Hematopoietic multipotent progenitor cell treated with erythropoietin and hydrocortisone succinate and interleukin-3 and kit ligand, for 8 days (in vitro differentiated cells): ENCODE results near the gene PSMD4.
"Not testable (repeated sequence)": the region's sequence is repeated elsewhere in the genome, so short reads cannot be mapped to it uniquely, and the experiment has no call there.

Experiments used
- DNase-seq: peaks from one replicate; pipeline ENCODE4 v3.0.0-alpha.2; 2015

The PSMD4 gene

GRCh38 chr1:151275341-151275740, 20.8 kb downstream of the PSMD4 start:
- DNase-seq = not testable (repeated sequence)

DNA sequence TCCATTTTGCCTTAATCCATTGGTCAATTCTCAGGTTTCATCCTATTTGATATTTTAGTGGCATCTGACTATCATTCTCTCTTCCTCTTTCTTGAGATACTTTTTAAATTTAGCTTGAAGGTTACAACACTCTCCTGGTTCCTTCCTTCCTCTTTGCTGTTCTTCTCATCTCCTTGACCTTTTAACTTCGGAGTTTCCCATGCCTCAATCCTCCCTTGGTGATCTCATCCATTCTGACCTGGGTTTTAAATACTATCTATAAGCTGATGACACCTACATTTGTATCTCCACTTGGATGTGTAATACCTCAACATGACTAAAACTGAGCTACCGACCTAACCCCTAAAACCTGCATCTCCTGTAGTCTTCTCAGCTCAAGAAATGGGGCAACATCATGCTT, 22.7 kb downstream of the PSMD4 start:
- DNase-seq = no peak

- peak; percentile 99 for DNase-seq
Measured at GRCh38 chr1:151281225-151281968, 26.9 kb downstream of the PSMD4 start.

DNA sequence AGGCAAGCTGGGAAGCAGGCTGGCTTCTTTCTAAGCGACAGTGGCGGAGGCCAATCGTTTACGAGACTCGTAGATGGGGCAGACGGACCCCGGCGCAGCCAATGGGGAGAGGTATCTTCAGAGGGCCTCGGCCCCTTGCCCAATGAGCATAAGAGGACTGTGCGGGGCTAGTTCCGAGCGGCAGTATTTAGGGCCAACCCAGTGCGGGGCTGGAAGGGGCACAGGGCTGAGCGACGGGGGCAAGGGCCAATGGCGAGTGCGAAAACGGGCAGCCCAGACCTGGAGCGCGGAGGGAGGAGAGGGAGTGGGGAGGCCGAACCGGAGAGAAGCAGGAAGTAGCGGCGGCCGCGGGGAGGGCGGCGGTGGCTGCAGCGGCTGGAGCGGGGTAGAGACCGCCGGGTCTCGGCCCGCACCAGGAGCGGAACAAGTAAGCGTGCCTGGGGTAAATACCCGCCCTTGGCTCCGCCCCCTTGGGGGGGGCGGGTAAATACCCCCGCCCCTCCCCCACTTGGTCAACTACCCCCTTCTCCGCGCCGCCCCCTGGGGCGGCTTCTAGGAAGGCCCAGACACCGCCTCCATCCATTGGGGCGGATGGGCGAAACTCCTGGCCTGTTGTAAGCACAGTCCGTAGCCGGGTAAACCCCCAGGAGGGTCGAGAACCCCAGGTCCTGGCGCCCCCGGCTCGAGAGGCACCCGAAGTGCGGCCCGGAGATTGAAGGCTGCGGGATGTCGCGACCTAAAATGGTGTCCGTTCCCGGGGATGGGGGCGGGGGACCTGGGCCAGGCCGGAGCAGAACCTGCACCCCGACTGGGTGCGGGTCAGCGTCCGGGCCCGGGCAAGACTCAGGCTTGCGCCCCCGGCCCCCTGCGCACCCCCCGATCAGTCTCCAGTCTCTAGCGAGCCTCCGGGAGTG, 27.7 kb downstream of the PSMD4 start, which contains the start of gene ZNF687:
Gene ZNF687, plus strand, starts transcription at position 331 of the 914 bp plus-strand sequence. CDS start 3,993 bp downstream, outside the sequence.
- DNase-seq = peak; percentile 100

GRCh38 chr1:151282883-151283725, 28.6 kb downstream of the PSMD4 start:
- peak; percentile 36 for DNase-seq

- DNase-seq = no peak
Measured at GRCh38 chr1:151284013-151284577, 29.6 kb downstream of the PSMD4 start.

DNA sequence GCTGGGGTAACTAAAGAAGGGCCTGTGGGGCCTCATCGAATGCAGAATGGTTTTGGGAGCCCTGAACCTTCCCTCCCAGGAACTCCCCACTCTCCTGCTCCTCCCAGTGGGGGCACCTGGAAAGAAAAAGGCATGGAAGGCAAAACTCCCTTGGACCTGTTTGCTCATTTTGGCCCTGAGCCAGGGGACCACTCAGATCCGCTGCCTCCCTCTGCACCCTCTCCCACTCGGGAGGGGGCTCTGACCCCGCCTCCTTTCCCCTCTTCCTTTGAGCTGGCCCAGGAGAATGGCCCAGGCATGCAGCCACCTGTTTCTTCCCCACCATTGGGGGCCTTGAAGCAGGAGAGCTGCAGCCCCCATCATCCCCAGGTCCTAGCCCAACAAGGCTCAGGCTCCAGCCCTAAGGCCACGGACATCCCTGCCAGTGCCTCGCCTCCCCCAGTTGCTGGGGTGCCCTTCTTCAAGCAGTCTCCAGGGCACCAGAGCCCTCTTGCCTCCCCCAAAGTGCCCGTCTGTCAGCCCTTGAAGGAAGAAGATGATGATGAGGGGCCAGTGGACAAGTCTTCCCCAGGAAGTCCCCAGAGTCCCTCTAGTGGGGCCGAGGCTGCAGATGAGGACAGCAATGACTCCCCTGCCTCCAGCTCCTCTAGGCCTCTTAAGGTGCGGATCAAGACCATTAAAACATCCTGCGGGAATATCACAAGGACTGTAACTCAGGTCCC, 32.2 kb downstream of the PSMD4 start:
- no peak for DNase-seq

DNA sequence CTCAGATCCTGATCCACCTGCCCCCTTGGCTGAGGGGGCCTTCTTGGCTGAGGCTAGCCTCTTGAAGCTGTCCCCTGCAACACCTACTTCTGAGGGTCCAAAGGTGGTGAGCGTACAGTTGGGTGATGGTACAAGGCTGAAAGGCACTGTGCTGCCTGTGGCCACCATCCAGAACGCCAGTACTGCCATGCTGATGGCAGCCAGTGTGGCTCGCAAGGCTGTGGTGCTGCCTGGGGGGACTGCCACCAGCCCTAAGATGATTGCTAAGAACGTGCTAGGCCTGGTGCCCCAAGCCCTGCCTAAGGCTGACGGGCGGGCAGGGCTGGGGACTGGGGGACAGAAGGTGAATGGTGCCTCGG, 32.8 kb downstream of the PSMD4 start:
- DNase-seq = no peak

GRCh38 chr1:151287767-151288500, 33.4 kb downstream of the PSMD4 start:
- DNase-seq = no peak

DNA sequence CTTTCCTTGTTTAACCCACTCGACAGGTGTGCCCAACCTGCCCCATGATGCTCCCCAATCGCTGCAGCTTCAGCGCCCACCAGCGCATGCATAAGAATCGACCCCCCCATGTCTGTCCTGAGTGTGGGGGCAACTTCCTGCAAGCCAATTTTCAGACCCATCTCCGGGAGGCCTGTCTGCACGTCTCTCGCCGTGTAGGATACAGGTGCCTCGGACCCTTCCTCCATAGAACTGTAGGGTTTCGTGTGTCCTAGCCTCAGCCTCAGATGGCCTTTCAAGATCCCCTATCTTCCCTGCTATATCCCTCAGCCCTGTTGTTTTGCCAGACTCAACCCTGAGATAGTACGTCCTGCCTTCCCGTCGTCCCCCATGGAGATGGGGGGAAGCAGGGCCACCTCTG, 34.0 kb downstream of the PSMD4 start:
- no peak for DNase-seq

- no peak for DNase-seq
Measured at GRCh38 chr1:151289080-151289935, 34.8 kb downstream of the PSMD4 start.

- no peak for DNase-seq
Measured at GRCh38 chr1:151289991-151290708, 35.6 kb downstream of the PSMD4 start.

- DNase-seq = no peak
Measured at GRCh38 chr1:151290709-151291303, 36.3 kb downstream of the PSMD4 start.

DNA sequence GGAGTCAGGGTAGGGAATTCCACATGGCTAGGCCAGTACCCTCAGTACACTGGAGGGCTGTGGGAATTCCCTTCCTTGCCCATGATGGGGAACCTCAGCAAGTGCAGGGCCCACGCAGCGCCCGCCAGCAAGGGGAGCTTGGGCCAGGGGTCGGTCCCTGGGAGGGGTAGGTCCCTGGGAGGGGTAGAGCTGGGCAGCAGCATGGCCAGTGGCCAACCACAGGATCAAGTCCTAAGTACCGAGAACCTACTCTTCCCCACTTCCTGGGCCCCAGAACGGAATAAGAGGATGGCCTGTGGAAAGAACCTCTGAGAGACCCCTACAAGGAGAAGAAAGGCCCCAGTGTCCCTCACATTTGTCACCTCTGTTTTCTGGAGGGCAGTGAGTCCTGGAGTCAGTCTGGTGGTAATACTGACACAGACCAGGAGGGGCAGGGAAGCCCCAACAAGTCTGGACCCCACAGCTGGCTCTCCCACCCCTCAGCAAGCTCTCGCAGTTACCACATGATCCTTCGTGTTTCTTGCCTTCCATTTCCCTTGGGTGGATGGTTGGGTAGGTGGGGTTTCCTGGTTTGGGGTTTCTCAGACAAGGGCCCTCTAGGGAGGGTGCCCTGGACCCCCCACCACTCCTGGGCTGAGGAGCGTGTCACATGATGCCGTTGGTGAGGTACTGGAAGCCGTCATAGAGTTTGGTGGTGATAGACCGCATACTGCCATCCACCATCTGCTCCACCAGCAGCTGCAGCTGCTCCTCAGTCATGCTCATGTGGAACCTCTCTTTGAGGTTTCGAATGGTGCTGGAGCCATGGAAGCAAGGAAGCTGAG, 37.9 kb downstream of the PSMD4 start:
- DNase-seq = no peak

DNA sequence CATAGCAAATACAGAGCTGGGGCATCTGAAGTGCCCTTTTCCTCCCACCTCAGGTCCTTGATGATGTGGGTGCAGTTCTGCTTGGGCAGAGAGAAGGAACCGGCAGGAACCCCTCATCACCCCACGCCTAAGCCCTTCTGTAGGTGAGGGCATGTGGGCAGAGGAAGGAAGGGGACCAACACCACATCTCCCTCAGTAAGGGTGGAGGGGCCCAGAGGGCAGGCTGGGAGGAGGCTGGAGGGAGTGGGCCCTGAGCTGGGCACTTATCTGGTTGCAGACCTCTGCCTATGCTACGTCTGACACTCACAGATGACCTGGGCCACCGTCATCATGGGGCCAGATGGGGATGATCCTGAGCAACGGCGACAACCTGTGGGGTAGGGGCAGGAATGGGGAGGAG, 38.6 kb downstream of the PSMD4 start:
- DNase-seq = no peak

DNA sequence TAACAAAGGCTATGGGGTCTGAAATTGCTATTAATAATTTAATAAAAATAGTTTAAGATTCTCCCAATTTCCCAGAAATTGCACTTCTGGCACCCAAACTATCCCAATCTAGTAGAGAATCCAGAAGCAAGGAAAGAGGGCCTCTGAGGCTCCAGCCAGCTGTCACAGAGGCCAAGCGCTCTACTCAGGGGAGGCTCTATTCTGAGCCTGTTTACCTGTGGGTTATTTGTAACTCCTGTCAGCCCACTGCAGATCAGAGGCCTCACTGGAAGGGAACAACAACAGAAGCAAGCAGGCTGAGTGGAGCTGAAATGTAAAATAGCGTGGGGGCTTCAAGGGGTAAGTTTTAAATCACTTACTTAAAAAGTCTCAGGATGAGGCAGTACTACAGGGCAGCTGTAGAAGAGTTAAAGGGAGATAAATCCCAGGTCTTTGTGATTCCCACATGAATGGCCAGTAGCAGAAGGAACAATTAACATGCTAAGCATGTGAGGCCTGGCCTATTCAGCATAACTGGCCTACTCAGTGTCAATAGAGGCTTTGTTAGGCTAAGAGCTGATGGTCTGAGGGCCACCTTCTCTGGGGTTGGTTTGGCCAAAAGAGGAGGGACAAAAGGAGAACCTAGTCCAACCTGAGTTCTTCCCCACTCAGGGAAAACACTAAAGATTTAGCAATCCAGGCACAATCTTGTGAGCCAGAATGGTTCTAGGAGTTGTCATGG, 40.4 kb downstream of the PSMD4 start:
- no peak for DNase-seq

DNA sequence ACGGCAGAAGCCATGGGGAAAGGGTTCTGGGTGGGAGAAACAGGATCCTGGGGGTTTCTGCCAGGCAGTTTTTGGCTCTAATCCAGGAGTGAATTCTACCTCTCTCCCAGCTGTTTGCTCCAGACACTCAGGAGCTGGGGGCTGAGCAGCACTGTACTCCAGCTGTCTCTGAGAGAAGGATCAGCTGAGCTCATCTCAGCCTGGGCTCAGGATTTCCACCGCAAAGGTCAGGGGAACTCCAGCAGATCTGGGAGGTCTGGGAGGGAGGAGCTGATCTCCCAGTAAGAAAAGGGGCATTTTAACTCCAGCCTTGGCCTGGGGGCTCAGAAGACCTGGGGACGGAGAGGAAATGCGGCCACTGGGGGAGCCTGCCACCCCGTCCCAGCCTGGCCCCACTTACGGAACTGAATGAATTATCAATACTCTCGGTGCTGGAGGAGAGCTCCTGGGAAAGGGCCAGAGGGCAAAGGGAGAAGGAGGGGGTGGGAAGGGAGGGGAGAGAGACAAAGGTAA, 55.3 kb downstream of the PSMD4 start:
- DNase-seq = no peak
